ENCODE data around the gene SLC66A1.

The SLC66A1 gene

GRCh38 chr1:19367584-19368041 lies 55.5 kb downstream of the SLC66A1 start:
- Histone ChIP-seq H3K79me2 (ENCODE audit: insufficient read depth, low read length) (peaks cover 25% of the 10 kb centered on the region), H3K27ac (ENCODE audit: low read length) (no peak overlapping the region), H3K36me3 (ENCODE audit: insufficient read depth, low read length) (peaks cover 10% of the 10 kb centered on the region), H2AFZ (ENCODE audit: low read depth, low read length) (no peak overlapping the region), H3K4me3 (ENCODE audit: low read depth in 1 of 2, low read length in 2 of 2) (no peak overlapping the region), H3K4me1 (ENCODE audit: insufficient read depth, low read length) (no peaks in the 10 kb centered on the region), H3K9me3 (ENCODE audit: insufficient read depth, low read length, severe bottlenecking) (no peaks in the 10 kb centered on the region), H4K20me1 (ENCODE audit: insufficient read depth, low read length) (peaks cover 51% of the 10 kb centered on the region), H3K9ac (ENCODE audit: low read depth, low read length) (no peak overlapping the region), H3K4me2 (ENCODE audit: insufficient read depth, low read length) (no peak overlapping the region), H3K27me3 (ENCODE audit: insufficient read depth, low read length, poor library complexity) (no peaks in the 10 kb centered on the region)
- no peak for TF ChIP-seq CTCF (IDR thresholded peaks at IDR 0.05; ENCODE audit: borderline replicate concordance, extremely low read depth, low read length, poor library complexity, severe bottlenecking)
- TF ChIP-seq EZH2 (IDR thresholded peaks at IDR 0.05; ENCODE audit: borderline replicate concordance, low read depth, low read length, severe bottlenecking) = no peak
- no peak for DNase-seq
- no peak for ATAC-seq (ENCODE audit: insufficient read depth, low read depth)

- H2AFZ ChIP-seq (ENCODE audit: low read depth, low read length) = no peak overlapping the region
- TF ChIP-seq CTCF (IDR thresholded peaks at IDR 0.05; ENCODE audit: borderline replicate concordance, extremely low read depth, low read length, poor library complexity, severe bottlenecking) = no peak
- no peak for TF ChIP-seq EZH2 (IDR thresholded peaks at IDR 0.05; ENCODE audit: borderline replicate concordance, low read depth, low read length, severe bottlenecking)
- no peak overlapping the region for H3K4me2 ChIP-seq (ENCODE audit: insufficient read depth, low read length)
- no peak overlapping the region for H3K4me3 ChIP-seq (ENCODE audit: low read depth in 1 of 2, low read length in 2 of 2)
- H4K20me1 ChIP-seq (ENCODE audit: insufficient read depth, low read length) = peaks cover 55% of the 10 kb centered on the region
- H3K79me2 ChIP-seq (ENCODE audit: insufficient read depth, low read length) = peaks cover 21% of the 10 kb centered on the region
- H3K4me1 ChIP-seq (ENCODE audit: insufficient read depth, low read length) = no peaks in the 10 kb centered on the region
- H3K36me3 ChIP-seq (ENCODE audit: insufficient read depth, low read length) = peaks cover 15% of the 10 kb centered on the region
- H3K9me3 ChIP-seq (ENCODE audit: insufficient read depth, low read length, severe bottlenecking) = no peaks in the 10 kb centered on the region
- ATAC-seq (ENCODE audit: insufficient read depth, low read depth) = no peak
- no peaks in the 10 kb centered on the region for H3K27me3 ChIP-seq (ENCODE audit: insufficient read depth, low read length, poor library complexity)
- no peak overlapping the region for H3K9ac ChIP-seq (ENCODE audit: low read depth, low read length)
- H3K27ac ChIP-seq (ENCODE audit: low read length) = no peak overlapping the region
- DNase-seq = no peak
These were observed 55.9 kb downstream of the SLC66A1 start for GRCh38 chr1:19368050-19368449.

- Histone ChIP-seq H3K4me2 (ENCODE audit: insufficient read depth, low read length) (no peak overlapping the region), H3K36me3 (ENCODE audit: insufficient read depth, low read length) (peaks cover 21% of the 10 kb centered on the region), H3K9ac (ENCODE audit: low read depth, low read length) (no peak overlapping the region), H3K9me3 (ENCODE audit: insufficient read depth, low read length, severe bottlenecking) (no peaks in the 10 kb centered on the region), H2AFZ (ENCODE audit: low read depth, low read length) (no peak overlapping the region), H3K4me3 (ENCODE audit: low read depth in 1 of 2, low read length in 2 of 2) (no peak overlapping the region), H4K20me1 (ENCODE audit: insufficient read depth, low read length) (peaks cover 55% of the 10 kb centered on the region), H3K27ac (ENCODE audit: low read length) (no peak overlapping the region), H3K27me3 (ENCODE audit: insufficient read depth, low read length, poor library complexity) (no peaks in the 10 kb centered on the region), H3K4me1 (ENCODE audit: insufficient read depth, low read length) (no peaks in the 10 kb centered on the region), H3K79me2 (ENCODE audit: insufficient read depth, low read length) (peaks cover 21% of the 10 kb centered on the region)
- ATAC-seq (ENCODE audit: insufficient read depth, low read depth) (no peak), DNase-seq (no peak)
- no peak for TF ChIP-seq CTCF (IDR thresholded peaks at IDR 0.05; ENCODE audit: borderline replicate concordance, extremely low read depth, low read length, poor library complexity, severe bottlenecking)
These were observed 56.8 kb downstream of the SLC66A1 start for GRCh38 chr1:19368964-19369363.

Data from DND-41 (cell line).